NCI-H748 (cell line): ENCODE results near the gene NEK6.
A peak's percentile ranks its signal among the peaks of the same experiment; 100 is the strongest.
"Not testable (repeated sequence)": the region's sequence is repeated elsewhere in the genome, so short reads cannot be mapped to it uniquely, and the experiment has no call there.

ENCODE experiments used
- DNase-seq: peaks from one replicate; lab custom pipeline; 2025; ENCODE audit not compliant: unreplicated experiment; lab: John Stamatoyannopoulos, UW

Gene NEK6

GRCh38 chr9:124225945-124226344, 31.8 kb upstream of the NEK6 start:
- no peak for DNase-seq

GRCh38 chr9:124228516-124228915, 29.2 kb upstream of the NEK6 start:
- DNase-seq, result peak; percentile 42

- DNase-seq, result no peak
These were observed 26.5 kb upstream of the NEK6 start for GRCh38 chr9:124231095-124231737.

GRCh38 chr9:124238546-124239140, 19.1 kb upstream of the NEK6 start:
- DNase-seq, result no peak

- no peak for DNase-seq
These were observed 18.3 kb upstream of the NEK6 start for GRCh38 chr9:124239249-124240073.

- no peak for DNase-seq
These were observed 15.2 kb upstream of the NEK6 start for GRCh38 chr9:124242331-124243194.

GRCh38 chr9:124247393-124247792, 10.4 kb upstream of the NEK6 start:
- DNase-seq, result not testable (repeated sequence)

GRCh38 chr9:124248066-124248465, 9.7 kb upstream of the NEK6 start:
- DNase-seq, result no peak

- no peak for DNase-seq
These were observed 8.8 kb upstream of the NEK6 start for GRCh38 chr9:124248960-124249359.

- DNase-seq, result no peak
These were observed 6.5 kb upstream of the NEK6 start for GRCh38 chr9:124251204-124251603.

- DNase-seq, result no peak
These were observed 6.0 kb upstream of the NEK6 start for GRCh38 chr9:124251605-124252378.

- DNase-seq, result not testable (repeated sequence)
These were observed 4.9 kb upstream of the NEK6 start for GRCh38 chr9:124252878-124253277.

- no peak for DNase-seq
These were observed 3.5 kb upstream of the NEK6 start for GRCh38 chr9:124254261-124254682.

GRCh38 chr9:124255222-124255621, 2.5 kb upstream of the NEK6 start:
- DNase-seq, result no peak

GRCh38 chr9:124256517-124257069, 1.2 kb upstream of the NEK6 start:
- peak; percentile 28 for DNase-seq

- DNase-seq, result no peak
These were observed 492 bp upstream of the NEK6 start for GRCh38 chr9:124257070-124257843.

GRCh38 chr9:124258607-124259157, 933 bp downstream of the NEK6 start:
- no peak for DNase-seq

GRCh38 chr9:124259158-124259808, 1.5 kb downstream of the NEK6 start:
- no peak for DNase-seq
